GM18858 (cell line): Measurements from ENCODE around the gene MYADM.

ENCODE experiments used
- ATAC-seq: cut with Tn5 transposase; IDR thresholded peaks from one replicate; pipeline ENCODE4 v1.9.1; 2021; ENCODE audit not compliant: unreplicated experiment

Gene MYADM

DNA sequence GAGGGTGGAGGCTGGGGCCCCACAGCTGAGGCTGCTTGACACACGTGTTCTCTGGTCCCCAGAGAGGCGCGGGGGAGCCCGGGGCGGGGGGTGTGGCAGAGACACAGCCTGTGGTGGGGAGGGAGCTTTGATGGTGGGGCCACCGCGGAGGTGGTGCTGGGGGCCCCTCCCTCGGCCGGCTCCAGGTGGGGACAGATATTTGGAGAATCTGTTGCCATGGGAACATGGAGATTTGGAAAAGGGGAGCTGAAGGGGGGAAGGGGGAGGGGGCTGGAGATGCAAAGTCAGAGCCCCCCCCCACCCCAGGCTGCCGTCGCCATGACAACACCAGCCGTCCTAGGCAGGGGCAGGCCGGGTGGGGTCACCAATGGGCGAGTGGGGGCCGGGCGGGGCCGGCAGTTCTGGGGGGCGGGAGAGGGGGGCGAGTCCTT, 15.6 kb downstream of the MYADM start:
- ATAC-seq, result no peak

DNA sequence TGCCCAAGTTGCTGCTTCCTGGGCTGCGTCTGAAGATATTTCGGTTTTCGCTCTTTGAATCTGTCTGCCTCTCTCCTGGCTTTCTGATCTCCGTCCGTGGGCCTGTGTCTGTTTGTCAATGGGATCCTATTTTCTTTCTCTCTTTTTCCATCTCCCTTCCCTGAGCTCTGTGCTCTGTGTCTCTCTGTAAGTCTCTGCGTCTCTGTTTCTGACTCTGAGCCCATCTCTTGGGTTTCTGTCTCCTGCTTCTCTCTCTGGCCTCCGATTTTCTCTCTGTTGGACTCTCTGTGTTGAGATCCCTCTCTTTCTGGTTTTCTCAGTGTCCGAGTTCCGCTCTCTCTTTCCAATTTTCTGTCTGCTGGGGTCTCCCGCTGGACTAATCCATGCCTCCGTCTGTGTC, 16.1 kb downstream of the MYADM start:
- no peak for ATAC-seq

DNA sequence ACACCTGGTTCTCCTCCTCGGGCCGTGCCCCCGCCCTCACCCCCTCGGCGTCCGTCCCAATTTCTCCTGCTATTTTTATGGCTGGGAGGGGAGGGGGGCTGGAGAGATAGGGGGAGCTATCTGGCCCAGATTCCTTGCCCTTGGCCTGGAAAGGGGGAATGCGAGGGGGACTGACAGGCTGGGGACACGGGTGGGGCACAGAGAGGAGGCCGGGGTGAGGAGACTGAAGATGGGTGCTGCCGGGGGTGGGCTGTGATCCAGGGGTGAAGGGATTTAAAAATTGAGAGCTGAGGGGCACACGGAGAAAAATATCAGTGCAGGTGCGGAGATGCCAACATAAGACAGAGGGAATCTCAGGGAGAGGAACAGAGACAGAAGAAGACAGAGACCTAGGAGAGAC, 16.6 kb downstream of the MYADM start:
- no peak for ATAC-seq

DNA sequence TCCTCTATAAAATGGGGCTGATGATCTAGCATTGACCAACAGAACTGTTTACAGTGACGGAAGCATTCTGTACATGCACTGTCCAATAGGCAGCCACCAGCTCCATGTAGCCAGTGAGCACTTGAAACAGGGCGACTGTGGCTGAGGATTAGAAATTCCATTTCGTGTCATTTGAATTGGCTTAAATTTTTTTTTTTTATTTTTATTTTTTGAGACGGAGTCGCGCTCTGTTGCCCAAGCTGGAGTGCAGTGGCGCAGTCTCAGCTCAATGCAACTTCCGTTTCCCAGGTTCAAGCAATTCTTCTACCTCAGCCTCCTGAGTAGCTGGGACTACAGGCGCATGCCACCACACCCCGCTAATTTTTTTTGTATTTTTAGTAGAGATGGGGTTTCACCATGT, 17.4 kb downstream of the MYADM start:
- ATAC-seq, result no peak

DNA sequence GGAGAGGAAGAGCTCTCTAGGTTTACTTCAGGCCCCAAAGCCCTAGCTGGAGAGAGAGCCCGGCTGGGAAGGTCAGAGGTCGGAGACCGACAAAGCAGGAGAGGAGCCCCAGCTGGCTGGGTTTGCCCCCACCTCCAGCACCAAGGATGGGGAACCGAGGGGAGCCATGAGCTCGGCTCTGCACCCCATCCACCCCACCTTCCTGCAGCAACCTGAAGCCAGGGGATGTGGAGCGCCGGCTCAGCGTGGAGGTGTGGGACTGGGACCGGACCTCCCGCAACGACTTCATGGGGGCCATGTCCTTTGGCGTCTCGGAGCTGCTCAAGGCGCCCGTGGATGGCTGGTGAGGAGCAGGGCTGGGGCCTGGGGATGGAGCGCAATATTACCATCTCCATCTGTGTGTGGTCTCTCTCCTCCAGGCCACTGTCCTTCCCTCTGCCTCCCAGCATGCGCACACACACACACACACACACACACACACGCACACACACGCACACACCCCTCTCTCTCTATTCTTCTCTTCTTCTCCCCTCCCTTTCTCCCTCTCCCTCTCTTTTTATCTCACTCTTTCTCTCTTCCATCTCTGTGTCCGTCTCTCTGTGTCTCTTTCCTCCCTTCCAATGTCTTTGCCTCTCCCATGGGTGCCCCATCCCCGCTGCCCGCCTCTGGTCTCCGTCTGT, 24.8 kb downstream of the MYADM start:
- ATAC-seq, result no peak

DNA sequence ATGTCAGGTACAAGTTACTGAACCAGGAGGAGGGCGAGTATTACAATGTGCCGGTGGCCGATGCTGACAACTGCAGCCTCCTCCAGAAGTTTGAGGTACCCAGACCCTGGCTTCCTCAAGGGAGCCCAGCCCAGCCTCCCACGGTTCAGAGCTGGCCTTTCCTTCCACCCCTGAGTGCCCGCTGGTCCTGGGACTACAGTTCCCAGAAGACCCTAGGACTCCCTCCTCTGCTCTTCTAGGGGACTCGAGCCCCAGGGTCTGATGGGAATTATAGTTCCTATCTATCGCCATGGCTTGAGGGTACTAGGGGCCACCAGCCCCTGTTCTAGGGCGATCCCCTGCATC, 25.3 kb downstream of the MYADM start:
- ATAC-seq, result no peak

DNA sequence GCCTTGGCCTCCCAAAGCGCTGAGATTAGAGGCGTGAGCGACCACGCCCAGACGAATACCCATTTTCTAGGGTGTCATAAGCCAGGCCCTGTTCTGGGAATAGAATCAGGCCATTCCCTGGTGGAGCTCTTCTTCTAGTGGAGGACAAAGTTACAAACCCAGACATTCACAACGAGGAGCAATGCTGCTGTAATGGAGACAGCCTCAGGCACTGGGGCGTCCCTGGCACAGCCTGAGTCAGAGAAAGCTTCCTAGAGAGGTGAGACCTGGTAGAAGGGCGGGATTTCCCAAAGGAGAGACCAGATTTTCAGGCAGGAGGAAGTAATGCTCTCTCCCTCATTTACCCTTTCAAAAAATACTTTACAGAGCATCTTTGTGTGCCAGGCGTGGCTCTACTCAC, 27.0 kb downstream of the MYADM start:
- ATAC-seq, result no peak

DNA sequence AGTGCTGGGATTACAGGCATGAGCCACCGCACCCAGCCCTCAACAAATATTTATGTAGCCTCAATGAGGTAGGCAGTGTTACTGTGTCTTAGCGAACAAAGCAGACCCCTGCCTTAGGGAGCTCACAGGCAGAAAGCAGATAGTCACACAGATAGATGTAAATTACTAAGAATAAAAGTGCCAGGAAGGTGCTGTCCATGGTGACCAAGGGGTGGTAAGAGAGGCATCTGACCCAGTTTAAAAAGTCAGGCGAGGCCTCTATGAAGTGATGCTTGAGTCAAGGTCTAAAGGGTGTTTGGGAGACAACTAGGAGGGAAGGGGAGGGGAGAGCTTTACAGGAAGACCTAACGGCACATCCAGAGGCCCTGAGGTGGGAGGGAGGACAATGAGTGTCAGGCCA, 29.0 kb downstream of the MYADM start:
- no peak for ATAC-seq

DNA sequence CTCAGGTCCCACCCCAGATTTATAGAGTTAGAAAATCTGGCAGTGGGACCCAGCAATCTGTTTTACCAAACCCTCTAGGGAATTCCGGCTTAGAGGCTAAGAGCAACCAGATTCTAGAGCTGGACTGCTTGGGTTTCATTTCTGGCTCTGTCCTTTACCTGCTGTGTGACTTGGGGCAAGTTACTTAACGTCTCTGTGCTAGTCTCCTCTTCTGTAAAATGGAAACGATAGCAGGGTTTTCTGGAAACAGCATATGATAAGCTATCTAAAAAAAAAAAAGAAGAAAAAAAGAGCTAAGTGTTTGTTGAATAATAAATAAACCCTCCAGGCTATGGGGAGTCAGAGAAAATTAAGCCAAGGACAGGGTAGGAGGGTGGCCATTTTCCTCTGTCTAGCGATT, 29.8 kb downstream of the MYADM start:
- ATAC-seq, result no peak

DNA sequence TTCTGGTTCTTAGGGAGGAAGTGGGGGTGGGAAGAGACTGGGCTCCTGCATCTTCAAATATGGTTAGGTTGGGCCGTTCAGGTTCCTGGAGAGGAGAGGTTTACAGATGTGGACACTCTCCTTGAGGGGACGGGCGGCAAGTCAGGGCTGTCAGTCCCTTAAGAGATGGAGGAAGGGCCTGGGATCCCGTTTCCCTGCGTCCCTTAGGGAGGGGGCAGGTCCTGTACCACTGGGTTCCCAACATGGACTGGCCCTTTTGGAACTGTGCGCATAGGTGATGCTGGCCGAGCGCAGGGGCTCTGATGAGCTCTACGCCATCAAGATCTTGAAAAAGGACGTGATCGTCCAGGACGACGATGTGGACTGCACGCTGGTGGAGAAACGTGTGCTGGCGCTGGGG, 30.5 kb downstream of the MYADM start:
- ATAC-seq, result no peak

DNA sequence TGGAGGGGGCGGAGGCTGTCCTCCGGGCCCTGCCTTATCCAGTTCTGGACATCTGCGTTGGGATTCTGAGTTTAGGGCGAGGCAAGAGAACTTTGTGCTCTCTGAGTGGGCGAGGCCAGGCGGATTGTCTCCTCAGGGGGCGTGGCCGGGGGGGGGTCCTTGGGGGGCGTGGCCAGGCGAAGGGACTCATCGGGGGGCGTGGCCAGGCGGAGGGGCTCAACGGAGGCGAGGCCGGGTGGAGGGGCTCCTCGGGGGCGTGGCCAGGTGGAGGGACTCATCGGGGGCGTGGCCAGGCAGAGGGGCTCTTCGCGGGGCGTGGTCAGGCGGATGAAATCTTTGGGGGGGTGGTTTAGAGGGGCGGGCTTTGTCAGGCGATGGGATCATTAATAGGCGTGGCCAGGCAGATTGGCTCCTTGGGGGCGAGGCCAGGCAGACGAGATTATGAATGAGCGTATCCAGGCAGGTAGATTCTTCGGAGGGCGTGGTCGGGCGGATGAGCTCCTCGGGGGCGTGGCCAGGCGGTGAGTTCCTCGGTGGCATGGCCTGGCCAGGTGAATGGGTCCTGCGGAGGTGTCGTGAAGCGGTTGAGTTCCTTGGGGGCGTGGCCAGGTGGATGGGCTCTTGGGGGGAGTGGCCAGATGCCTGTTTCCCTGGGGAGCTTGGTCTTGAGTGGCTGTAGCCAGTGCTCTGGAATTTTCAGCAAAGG, 31.1 kb downstream of the MYADM start:
- ATAC-seq, result no peak

DNA sequence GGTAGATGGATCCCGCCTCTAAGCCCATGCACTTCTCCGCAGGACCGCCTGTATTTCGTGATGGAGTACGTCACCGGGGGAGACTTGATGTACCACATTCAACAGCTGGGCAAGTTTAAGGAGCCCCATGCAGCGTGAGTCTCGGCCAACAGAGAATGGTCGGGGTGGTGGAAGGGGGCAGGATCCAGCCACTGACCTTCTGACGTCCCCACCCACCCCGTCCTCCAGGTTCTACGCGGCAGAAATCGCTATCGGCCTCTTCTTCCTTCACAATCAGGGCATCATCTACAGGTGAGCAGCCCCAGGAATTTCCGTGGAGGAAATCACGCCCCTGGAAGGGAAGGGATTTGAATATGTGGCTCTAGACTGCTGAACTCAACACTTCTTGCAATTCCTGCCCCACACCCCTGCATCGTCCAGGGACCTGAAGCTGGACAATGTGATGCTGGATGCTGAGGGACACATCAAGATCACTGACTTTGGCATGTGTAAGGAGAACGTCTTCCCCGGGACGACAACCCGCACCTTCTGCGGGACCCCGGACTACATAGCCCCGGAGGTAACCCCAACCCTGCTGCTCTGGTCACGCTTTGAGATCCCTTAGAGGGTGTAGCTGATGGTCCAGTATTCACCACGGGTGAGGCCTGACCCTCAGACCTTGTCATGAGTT, 32.6 kb downstream of the MYADM start:
- no peak for ATAC-seq

DNA sequence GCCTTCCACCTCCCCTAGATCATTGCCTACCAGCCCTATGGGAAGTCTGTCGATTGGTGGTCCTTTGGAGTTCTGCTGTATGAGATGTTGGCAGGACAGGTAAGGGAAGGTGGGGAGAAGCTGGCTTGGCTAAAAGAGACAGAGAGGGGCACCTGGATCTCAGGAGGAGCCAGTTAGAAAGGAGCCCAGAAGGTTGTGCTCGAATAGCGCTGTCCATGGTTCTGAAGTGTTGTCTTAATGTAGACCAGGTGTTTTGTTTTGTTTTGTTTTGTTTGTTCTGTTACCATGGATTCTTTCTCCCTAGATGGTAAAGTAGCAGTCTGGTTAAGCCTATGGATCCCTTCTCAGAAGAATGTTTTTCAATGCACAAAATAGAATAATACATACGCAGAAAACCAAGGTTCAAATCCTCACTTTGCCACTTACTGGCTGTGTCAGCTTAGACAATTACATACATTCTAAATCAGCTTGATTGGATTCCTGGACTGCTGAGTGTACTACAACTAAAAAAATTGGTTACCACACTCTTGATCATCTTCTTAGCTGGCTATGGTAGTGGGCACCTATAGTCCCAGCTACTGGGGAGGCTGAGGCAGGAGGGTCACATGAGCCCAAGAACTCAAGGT, 35.5 kb downstream of the MYADM start:
- no peak for ATAC-seq

DNA sequence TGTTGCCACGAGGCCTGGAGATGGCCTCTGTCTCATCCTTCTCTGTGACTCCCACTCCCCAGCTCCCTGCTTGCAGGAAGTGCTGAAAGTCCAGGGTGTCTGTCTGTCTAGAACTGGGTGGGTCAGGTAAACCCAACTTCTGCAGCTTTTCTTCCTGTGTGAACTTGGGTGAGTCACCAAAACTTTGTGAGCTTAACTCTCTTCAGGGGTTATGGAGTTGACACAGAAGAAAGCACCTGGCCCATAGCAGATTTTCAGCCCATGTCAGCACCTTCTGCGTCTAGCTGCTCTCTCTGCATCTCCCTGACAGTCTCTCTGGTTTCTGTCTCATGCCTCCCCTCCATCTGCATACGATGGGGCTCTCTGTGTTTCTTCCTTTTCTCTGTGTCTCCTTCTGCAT, 37.2 kb downstream of the MYADM start:
- no peak for ATAC-seq

DNA sequence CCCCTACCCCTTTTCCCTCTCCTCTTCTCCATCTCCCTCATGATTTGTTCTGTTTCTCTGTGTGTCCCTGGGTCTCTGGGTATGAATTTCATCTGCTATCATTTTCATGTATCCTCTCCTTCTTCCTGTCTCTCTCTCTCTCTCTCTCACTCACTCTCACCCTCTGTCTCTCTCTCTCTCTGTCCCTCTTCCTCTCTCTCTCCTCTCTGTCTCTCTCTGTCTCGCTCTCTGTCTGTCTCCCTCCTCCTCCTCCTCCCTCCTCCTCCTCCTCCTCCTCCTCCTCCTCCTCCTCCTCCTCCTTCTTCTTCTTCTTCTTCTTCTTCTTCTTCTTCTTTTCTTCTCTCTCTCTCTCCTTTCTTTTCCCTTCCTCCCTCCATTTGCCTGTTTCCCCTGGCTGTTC, 38.1 kb downstream of the MYADM start:
- no peak for ATAC-seq

DNA sequence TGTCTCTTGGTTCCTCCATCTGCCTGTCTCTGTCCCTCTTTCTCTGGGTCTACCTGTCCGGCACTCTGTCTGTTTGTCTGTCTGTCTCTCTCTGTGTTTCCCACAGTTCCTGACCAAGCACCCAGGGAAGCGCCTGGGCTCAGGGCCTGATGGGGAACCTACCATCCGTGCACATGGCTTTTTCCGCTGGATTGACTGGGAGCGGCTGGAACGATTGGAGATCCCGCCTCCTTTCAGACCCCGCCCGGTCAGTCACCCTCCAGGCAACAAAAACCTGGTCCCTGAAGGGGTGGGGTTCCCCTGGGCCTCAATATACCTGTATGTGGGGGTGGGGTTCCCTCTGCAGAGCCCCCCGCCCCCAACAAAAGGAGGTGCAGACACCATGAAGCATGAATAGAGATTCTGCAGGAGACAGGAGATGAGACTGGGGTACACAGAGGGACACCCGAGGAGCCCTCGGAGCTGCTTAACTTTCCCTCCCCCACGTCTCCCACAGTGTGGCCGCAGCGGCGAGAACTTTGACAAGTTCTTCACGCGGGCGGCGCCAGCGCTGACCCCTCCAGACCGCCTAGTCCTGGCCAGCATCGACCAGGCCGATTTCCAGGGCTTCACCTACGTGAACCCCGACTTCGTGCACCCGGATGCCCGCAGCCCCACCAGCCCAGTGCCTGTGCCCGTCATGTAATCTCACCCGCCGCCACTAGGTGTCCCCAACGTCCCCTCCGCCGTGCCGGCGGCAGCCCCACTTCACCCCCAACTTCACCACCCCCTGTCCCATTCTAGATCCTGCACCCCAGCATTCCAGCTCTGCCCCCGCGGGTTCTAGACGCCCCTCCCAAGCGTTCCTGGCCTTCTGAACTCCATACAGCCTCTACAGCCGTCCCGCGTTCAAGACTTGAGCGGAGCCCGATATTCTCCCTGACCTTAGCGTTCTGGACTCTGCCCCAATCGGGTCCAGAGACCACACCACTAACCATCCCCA, 38.8 kb downstream of the MYADM start:
- no peak for ATAC-seq

DNA sequence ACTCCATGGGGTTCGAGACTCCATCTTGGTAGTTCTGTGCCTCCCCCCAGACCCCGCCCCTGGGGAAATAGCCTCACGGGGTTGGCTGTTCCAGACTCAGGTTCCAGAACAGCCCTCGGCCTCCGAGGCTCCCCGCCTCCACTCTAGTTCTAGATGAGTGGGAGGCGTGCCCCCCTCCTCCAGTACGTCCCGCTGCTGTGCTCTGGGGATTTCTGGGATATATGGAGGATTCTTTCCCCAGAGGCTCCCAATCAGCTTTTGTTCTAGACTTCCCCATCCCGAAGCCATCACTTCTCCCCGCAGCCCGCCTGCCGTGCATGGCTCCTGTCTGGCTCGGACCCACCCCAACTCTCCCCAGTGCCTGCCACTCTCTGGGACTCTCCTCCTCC, 39.5 kb downstream of the MYADM start:
- no peak for ATAC-seq

DNA sequence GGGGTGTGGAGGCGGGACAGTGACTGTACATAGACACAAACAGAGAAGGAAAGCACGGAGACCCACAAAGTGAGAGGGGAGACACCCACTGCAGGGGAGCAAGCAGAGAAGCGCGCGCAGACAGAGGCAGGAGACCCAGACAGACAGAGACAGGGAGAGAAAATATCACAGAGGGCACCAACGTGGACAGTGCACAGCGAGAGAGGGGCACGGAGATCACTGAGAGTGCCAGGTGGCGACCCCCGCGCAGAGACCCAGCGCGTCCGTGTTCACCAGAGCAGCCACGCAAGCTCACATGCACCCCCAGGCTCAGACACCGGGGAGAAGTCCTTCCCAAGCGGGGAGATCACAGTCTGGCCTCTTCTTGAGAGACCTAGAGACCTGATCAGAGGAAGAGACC, 40.0 kb downstream of the MYADM start:
- ATAC-seq, result no peak

DNA sequence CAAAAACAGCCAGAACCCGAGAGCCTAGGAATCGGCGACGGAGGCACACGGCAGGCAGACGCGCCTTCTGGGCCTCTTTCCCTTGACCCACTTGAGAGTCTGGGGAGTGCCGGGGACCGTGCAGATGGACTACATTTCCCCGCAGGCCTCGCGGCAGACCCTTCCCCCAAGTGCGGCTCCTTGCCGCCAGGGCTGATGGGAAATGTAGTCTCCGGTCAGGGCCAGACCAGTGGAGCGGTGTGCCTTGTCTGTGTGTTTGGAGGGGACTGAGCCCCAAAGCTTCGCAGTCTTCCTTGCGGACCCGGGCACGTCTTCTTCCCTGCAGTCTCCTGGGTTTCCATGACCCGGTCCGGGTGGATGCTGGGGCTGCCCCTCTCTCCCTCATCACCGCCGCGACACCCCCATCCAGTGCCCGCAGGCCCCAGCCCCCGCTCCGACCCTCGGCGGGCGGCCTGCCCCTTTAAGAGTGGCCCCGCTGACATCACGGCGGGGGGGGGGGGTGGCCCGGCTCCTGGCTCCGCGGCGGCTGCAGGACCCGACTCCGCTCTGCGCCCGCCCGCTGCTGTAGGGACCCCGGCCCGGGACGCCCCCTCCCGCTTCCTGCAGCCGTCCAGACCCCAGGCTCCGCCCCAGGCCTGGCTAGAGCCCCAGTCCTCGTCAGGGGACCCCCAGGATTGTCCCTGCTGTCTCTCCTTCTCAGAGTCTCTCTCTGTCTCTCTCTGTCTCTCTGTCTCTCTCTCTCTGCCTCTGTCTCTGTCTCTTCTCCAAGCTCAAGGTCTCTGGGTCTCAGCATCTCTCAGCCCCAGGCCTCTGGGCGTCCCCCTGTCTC, 40.6 kb downstream of the MYADM start:
- no peak for ATAC-seq

DNA sequence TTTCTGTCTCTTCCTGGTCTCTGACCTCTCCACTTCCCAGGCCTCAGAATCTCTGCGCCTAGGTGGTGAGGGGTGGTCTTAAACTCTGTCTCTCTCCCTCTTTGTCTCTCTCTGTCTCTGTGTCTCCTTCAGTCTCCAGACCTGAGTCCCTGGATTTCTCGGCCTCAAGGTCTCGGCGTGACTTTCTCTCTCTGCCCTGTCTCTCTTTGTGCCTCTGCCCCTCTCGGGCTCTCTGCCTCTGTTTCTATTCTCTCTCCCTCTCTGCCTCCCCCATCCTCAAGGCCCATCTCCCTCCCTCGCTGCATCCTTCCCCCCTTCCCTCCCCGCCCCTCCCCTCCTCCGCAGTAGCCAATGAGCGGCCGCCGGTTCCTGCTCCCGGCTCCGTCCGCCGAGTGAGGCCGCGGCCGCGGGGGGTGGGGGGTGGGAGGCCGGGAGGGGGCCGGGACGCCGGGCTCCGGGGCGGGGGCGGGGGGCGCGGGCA, 41.3 kb downstream of the MYADM start, which contains the start of gene CACNG7:
Gene CACNG7, plus strand, starts transcription at position 344 of the 481 bp plus-strand sequence. CDS start 3,554 bp downstream, outside the sequence.
- no peak for ATAC-seq
